ENCODE data around the gene AQP1.

AQP1 gene

GRCh38 chr7:30956704-30957103, 45.1 kb downstream of the AQP1 start:
- no peak for FAIRE-seq
- TF ChIP-seq POLR2A (IDR thresholded peaks at IDR 0.05; ENCODE audit: low read depth, low read length) (no peak), POLR2AphosphoS5 (IDR thresholded peaks at IDR 0.05; ENCODE audit: low read depth, low read length) (no peak), TAF1 (IDR thresholded peaks at IDR 0.05; ENCODE audit: borderline replicate concordance, low read depth, low read length) (no peak)
- no peak for DNase-seq (ENCODE audit: insufficient read length)

- no peak for FAIRE-seq
- DNase-seq (ENCODE audit: insufficient read length), result no peak
- TF ChIP-seq TAF1 (IDR thresholded peaks at IDR 0.05; ENCODE audit: borderline replicate concordance, low read depth, low read length) (no peak), POLR2A (IDR thresholded peaks at IDR 0.05; ENCODE audit: low read depth, low read length) (no peak), POLR2AphosphoS5 (IDR thresholded peaks at IDR 0.05; ENCODE audit: low read depth, low read length) (no peak)
Observed at GRCh38 chr7:30963842-30964241, 52.2 kb downstream of the AQP1 start, which contains the start of gene GHRHR. GHRHR (plus strand) TSS chr7:30963953; CDS start chr7:30964069, 116 bp downstream.

DNA sequence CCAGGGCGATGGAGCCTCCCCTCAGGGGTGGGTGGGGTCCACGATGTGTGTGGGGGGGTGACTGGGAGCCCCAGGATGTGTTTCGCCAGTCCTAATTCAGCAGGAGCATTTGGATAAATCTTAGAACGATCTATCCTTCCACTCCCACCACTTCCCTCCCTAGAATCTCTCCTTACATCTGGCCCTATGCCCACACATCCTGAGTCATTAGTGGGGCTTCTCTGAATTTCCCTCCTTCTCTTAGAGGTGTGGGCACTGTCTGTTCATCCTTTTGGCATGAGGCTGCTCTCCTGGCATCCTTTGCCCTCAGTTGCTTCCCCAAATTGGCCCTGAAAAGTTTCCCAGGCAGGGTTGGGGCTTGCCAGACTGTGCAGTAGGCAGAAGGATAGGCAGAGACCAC, 53.7 kb downstream of the AQP1 start:
- no peak for DNase-seq (ENCODE audit: insufficient read length)
- TF ChIP-seq POLR2A (IDR thresholded peaks at IDR 0.05; ENCODE audit: low read depth, low read length) (no peak), POLR2AphosphoS5 (IDR thresholded peaks at IDR 0.05; ENCODE audit: low read depth, low read length) (no peak), TAF1 (IDR thresholded peaks at IDR 0.05; ENCODE audit: borderline replicate concordance, low read depth, low read length) (no peak)
- FAIRE-seq, result no peak

GRCh38 chr7:30965883-30966282, 54.2 kb downstream of the AQP1 start:
- no peak for TF ChIP-seq POLR2AphosphoS5 (IDR thresholded peaks at IDR 0.05; ENCODE audit: low read depth, low read length)
- DNase-seq (ENCODE audit: insufficient read length) (no peak), FAIRE-seq (no peak)

DNA sequence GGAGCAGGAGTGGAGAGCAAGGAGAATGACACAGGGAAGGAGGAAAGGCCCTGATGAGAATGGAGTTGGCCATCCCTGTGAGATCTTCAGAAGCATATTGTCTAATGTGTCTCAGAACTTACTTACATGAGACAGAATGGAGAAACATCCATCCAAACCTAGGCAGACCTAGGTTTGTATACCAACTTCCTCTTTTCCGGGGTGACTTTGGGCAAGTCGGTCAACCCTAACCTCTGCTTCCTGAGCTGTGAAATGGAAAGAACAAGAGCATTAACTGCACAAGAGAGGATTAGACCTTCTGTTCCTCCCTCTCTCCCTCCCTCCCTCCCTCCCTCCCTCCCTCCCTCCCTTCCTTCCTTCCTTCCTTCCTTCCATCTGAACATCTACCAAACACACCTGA, 56.6 kb downstream of the AQP1 start:
- TF ChIP-seq POLR2A (IDR thresholded peaks at IDR 0.05; ENCODE audit: low read depth, low read length), result no peak
- TF ChIP-seq POLR2AphosphoS5 (IDR thresholded peaks at IDR 0.05; ENCODE audit: low read depth, low read length), result no peak
- TF ChIP-seq TAF1 (IDR thresholded peaks at IDR 0.05; ENCODE audit: borderline replicate concordance, low read depth, low read length), result no peak
- no peak for DNase-seq (ENCODE audit: insufficient read length)
- FAIRE-seq, result no peak

DNA sequence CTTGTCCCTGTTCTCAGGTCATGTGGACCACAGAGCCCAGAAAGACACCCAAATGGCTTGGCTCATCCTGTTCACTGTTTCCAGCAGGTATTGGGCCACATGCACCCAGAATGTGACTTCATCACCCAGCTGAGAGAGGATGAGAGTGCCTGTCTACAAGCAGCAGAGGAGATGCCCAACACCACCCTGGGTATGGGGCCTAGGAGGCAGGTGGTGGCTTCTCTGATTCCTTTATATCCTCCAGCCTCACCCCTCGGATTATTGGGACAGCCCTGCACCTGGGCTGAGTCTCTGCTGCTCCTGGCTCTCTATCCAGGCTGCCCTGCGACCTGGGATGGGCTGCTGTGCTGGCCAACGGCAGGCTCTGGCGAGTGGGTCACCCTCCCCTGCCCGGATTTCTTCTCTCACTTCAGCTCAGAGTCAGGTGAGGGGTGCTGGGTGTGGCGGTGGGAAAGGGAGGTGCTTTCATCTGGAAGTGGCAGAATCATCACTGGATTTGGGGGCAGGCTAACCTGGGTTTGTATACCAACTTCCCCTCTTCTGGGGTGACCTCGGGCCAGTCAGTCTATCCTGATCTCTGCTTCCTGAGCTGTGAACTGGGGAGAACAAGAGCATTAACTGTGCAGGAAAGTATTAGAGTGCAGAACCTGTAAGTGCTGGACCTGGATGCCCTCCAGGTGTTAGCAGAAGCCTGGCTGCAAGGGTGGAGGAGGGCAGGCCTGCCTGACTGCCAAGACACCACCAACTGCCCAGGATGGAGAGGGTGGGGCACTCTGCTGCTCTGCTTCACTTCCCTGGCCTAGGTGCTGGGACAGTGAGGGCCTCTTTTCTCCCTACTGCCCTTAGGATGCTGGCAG, 57.3 kb downstream of the AQP1 start:
- FAIRE-seq (no peak), DNase-seq (ENCODE audit: insufficient read length) (no peak)
- TF ChIP-seq POLR2A (IDR thresholded peaks at IDR 0.05; ENCODE audit: low read depth, low read length) (no peak), POLR2AphosphoS5 (IDR thresholded peaks at IDR 0.05; ENCODE audit: low read depth, low read length) (no peak), TAF1 (IDR thresholded peaks at IDR 0.05; ENCODE audit: borderline replicate concordance, low read depth, low read length) (no peak)

DNA sequence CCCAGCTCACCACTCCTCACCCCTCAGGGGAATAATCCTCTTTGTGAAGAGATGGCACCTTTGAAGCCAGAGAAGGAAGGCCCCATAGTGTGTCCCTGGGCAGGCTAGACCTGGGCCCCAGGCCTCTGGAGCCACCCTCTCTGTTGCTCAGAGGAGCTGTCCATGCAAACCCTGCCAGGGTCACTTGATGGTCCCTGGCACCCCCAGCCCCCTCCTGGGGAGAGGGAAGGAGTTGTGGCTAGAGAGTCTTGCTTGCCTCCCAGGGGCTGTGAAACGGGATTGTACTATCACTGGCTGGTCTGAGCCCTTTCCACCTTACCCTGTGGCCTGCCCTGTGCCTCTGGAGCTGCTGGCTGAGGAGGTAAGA, 57.9 kb downstream of the AQP1 start:
- TF ChIP-seq TAF1 (IDR thresholded peaks at IDR 0.05; ENCODE audit: borderline replicate concordance, low read depth, low read length), result no peak
- no peak for TF ChIP-seq POLR2AphosphoS5 (IDR thresholded peaks at IDR 0.05; ENCODE audit: low read depth, low read length)
- TF ChIP-seq POLR2A (IDR thresholded peaks at IDR 0.05; ENCODE audit: low read depth, low read length), result no peak
- FAIRE-seq, result no peak
- no peak for DNase-seq (ENCODE audit: insufficient read length)

DNA sequence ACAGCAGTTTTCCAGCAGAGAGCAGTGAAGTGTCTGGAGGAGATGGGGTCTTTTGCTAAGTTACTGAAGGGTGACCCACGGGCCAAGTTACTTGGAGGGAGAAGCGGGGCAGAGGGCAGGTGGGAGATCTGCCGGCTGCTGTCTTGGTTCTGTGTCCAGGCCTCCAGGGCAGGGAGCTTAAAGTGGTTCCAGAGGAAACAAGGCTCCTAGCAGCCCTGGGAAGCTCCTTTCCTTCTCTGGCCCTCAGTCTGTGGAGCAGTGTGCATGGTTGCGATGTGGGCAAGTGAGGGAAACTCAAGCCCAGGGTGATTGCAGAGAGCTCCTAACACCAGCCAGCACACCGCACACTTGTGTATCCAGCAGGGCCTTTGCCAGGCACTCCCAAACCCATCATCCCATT, 58.4 kb downstream of the AQP1 start:
- FAIRE-seq, result no peak
- no peak for TF ChIP-seq POLR2A (IDR thresholded peaks at IDR 0.05; ENCODE audit: low read depth, low read length)
- TF ChIP-seq TAF1 (IDR thresholded peaks at IDR 0.05; ENCODE audit: borderline replicate concordance, low read depth, low read length), result no peak
- no peak for TF ChIP-seq POLR2AphosphoS5 (IDR thresholded peaks at IDR 0.05; ENCODE audit: low read depth, low read length)

DNA sequence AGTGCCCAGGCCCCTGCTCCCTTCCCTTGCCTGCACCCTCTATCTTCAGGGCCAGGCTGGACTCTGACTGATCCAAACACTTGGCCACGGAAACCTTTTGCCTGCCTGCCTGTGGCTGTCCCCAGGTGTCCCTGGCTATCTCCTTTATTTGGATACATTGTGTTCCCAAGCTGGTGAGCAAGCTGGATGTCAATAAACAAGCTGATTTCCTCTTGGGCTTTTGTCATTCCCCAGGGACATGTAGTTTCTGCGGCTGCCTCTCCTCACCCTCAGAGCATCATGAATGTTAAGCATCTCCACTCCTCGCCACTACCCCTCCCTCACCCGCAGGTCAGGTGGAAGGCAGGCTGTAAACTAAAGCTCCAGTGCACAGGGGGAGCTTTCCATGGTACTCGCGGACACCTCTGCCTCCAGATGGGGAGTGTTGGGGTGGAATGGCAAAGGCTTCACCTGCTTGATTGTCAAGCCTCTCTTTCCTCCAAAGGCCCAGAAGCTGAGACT, 59.0 kb downstream of the AQP1 start:
- FAIRE-seq (no peak), DNase-seq (ENCODE audit: insufficient read length) (no peak)
- TF ChIP-seq POLR2AphosphoS5 (IDR thresholded peaks at IDR 0.05; ENCODE audit: low read depth, low read length) (no peak), TAF1 (IDR thresholded peaks at IDR 0.05; ENCODE audit: borderline replicate concordance, low read depth, low read length) (no peak), POLR2A (IDR thresholded peaks at IDR 0.05; ENCODE audit: low read depth, low read length) (no peak)

More for the DNA sequence above, 58.4 kb downstream of the AQP1 start:
- no peak for DNase-seq (ENCODE audit: insufficient read length)

GRCh38 chr7:30971440-30971839, 59.8 kb downstream of the AQP1 start:
- TF ChIP-seq POLR2A (IDR thresholded peaks at IDR 0.05; ENCODE audit: low read depth, low read length) (no peak), POLR2AphosphoS5 (IDR thresholded peaks at IDR 0.05; ENCODE audit: low read depth, low read length) (no peak), TAF1 (IDR thresholded peaks at IDR 0.05; ENCODE audit: borderline replicate concordance, low read depth, low read length) (no peak)
- DNase-seq (ENCODE audit: insufficient read length) (no peak), FAIRE-seq (no peak)

- no peak for TF ChIP-seq POLR2AphosphoS5 (IDR thresholded peaks at IDR 0.05; ENCODE audit: low read depth, low read length)
- TF ChIP-seq POLR2A (IDR thresholded peaks at IDR 0.05; ENCODE audit: low read depth, low read length), result no peak
- no peak for TF ChIP-seq TAF1 (IDR thresholded peaks at IDR 0.05; ENCODE audit: borderline replicate concordance, low read depth, low read length)
- FAIRE-seq (no peak), DNase-seq (ENCODE audit: insufficient read length) (no peak)
Observed at GRCh38 chr7:30971840-30972563, 60.3 kb downstream of the AQP1 start.

DNA sequence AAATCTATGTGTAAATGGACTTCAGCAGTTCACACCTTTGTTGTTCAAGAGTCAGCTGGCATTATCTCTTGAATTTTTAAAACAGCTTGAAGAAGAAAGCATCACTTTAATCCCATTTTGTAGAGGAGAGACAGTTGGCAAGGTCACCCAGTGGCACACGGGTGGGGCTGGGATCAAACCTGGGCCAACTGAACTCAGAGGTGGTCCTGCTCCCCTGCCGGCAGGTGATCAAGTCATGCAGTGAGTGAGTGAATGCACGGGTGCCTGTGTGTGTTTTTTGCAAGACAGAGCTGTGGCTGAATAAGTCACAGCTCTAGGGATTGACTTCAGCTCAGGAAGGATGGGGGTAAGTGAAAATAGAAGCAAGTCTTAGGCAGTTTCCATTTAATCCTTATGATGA, 61.6 kb downstream of the AQP1 start:
- FAIRE-seq (no peak), DNase-seq (ENCODE audit: insufficient read length) (no peak)
- TF ChIP-seq POLR2A (IDR thresholded peaks at IDR 0.05; ENCODE audit: low read depth, low read length), result no peak
- TF ChIP-seq TAF1 (IDR thresholded peaks at IDR 0.05; ENCODE audit: borderline replicate concordance, low read depth, low read length), result no peak
- TF ChIP-seq POLR2AphosphoS5 (IDR thresholded peaks at IDR 0.05; ENCODE audit: low read depth, low read length), result no peak

Measured in GM12892 (cell line).